Measurements from ENCODE around the gene SGCA.

GRCh38 chr17:50186661-50187393, 21.0 kb downstream of the SGCA start:
- TF ChIP-seq CTCF (IDR thresholded peaks at IDR 0.05; ENCODE audit: extremely low read depth in 1 of 2, insufficient read depth in 1 of 2, low read depth in 1 of 2, low read length in 2 of 2) (no peak), POLR2A (IDR thresholded peaks at IDR 0.05; ENCODE audit: low read depth, low read length) (no peak)

All from endothelial cell of umbilical vein (primary cell).